ENCODE data around the gene PRSS36.
"Not testable (repeated sequence)": the region's sequence is repeated elsewhere in the genome, so short reads cannot be mapped to it uniquely, and the experiment has no call there.

PRSS36 gene

GRCh38 chr16:31149894-31150890 is at the start of gene PRSS36:
Gene PRSS36, minus strand, starts transcription at chr16:31150066. Its CDS starts 31 bp downstream, at chr16:31150035.
- Histone ChIP-seq H3K9ac (ENCODE audit: low read length in 5 of 5) (peak within 1 kb of the TSS in 2 of 5 donors; percentile 23 to 39), H3K36me3 (ENCODE audit: control insufficient read depth in 5 of 5, insufficient read depth in 5 of 5, low read length in 5 of 5) (no peaks in the 10 kb centered on the region), H3K9me3 (ENCODE audit: control insufficient read depth in 5 of 5, low read length in 5 of 5) (no peaks in the 10 kb centered on the region), H3K4me3 (ENCODE audit: low read depth in 1 of 5, low read length in 5 of 5) (peak within 1 kb of the TSS in 2 of 5 donors; percentile 5 to 18), H3K4me1 (ENCODE audit: control insufficient read depth in 5 of 5, insufficient read depth in 5 of 5, low read length in 5 of 5) (peaks cover 0 to 24% (median 7%) of the 10 kb centered on the region in 5 donors), H3K27me3 (ENCODE audit: control insufficient read depth in 5 of 5, insufficient read depth in 4 of 5, low read length in 5 of 5) (peaks cover 7 to 25% (median 17%) of the 10 kb centered on the region in 5 donors), H3K27ac (ENCODE audit: low read depth, low read length) (no peak within 1 kb of the TSS)

- Histone ChIP-seq H3K9ac (ENCODE audit: low read length in 5 of 5) (no peak overlapping the region), H3K36me3 (ENCODE audit: control insufficient read depth in 5 of 5, insufficient read depth in 5 of 5, low read length in 5 of 5) (peaks cover 7 to 39% (median 33%) of the 10 kb centered on the region in 5 donors), H3K27me3 (ENCODE audit: control insufficient read depth in 5 of 5, insufficient read depth in 4 of 5, low read length in 5 of 5) (peaks cover 0 to 3% (median 0%) of the 10 kb centered on the region in 5 donors), H3K9me3 (ENCODE audit: control insufficient read depth in 5 of 5, low read length in 5 of 5) (no peaks in the 10 kb centered on the region), H3K4me3 (ENCODE audit: low read depth in 1 of 5, low read length in 5 of 5) (no peak overlapping the region), H3K4me1 (ENCODE audit: control insufficient read depth in 5 of 5, insufficient read depth in 5 of 5, low read length in 5 of 5) (peaks cover 0 to 38% (median 36%) of the 10 kb centered on the region in 5 donors), H3K27ac (ENCODE audit: low read depth, low read length) (no peak overlapping the region)
Observed at GRCh38 chr16:31199430-31200041, 49.7 kb upstream of the PRSS36 start.

- Histone ChIP-seq H3K36me3 (ENCODE audit: control insufficient read depth in 5 of 5, insufficient read depth in 5 of 5, low read length in 5 of 5) (peaks cover 8 to 51% (median 41%) of the 10 kb centered on the region in 5 donors), H3K27ac (ENCODE audit: low read depth, low read length) (no peak overlapping the region), H3K4me1 (ENCODE audit: control insufficient read depth in 5 of 5, insufficient read depth in 5 of 5, low read length in 5 of 5) (peaks cover 0 to 36% (median 31%) of the 10 kb centered on the region in 5 donors)
Observed at GRCh38 chr16:31198207-31198882, 48.5 kb upstream of the PRSS36 start.

GRCh38 chr16:31196324-31197088 is 46.6 kb upstream of the PRSS36 start:
- Histone ChIP-seq H3K9ac (ENCODE audit: low read length in 5 of 5) (no peak overlapping the region), H3K27ac (ENCODE audit: low read depth, low read length) (no peak overlapping the region), H3K4me1 (ENCODE audit: control insufficient read depth in 5 of 5, insufficient read depth in 5 of 5, low read length in 5 of 5) (peaks cover 0 to 18% (median 14%) of the 10 kb centered on the region in 5 donors), H3K4me3 (ENCODE audit: low read depth in 1 of 5, low read length in 5 of 5) (no peak overlapping the region), H3K27me3 (ENCODE audit: control insufficient read depth in 5 of 5, insufficient read depth in 4 of 5, low read length in 5 of 5) (peaks cover 0 to 3% (median 0%) of the 10 kb centered on the region in 5 donors), H3K9me3 (ENCODE audit: control insufficient read depth in 5 of 5, low read length in 5 of 5) (no peaks in the 10 kb centered on the region), H3K36me3 (ENCODE audit: control insufficient read depth in 5 of 5, insufficient read depth in 5 of 5, low read length in 5 of 5) (peaks cover 20 to 70% (median 59%) of the 10 kb centered on the region in 5 donors)

More at GRCh38 chr16:31198207-31198882, 48.5 kb upstream of the PRSS36 start:
- Histone ChIP-seq H3K9ac (ENCODE audit: low read length in 5 of 5) (peak overlapping the region in 1 of 5 donors; percentile 9), H3K9me3 (ENCODE audit: control insufficient read depth in 5 of 5, low read length in 5 of 5) (no peaks in the 10 kb centered on the region), H3K4me3 (ENCODE audit: low read depth in 1 of 5, low read length in 5 of 5) (no peak overlapping the region), H3K27me3 (ENCODE audit: control insufficient read depth in 5 of 5, insufficient read depth in 4 of 5, low read length in 5 of 5) (peaks cover 0 to 3% (median 0%) of the 10 kb centered on the region in 5 donors)

GRCh38 chr16:31195861-31196260 is 46.0 kb upstream of the PRSS36 start:
- not testable (repeated sequence) for H3K9me3 ChIP-seq (ENCODE audit: control insufficient read depth in 5 of 5, low read length in 5 of 5); H3K9ac ChIP-seq (ENCODE audit: low read length in 5 of 5); H3K27ac ChIP-seq (ENCODE audit: low read depth, low read length); H3K27me3 ChIP-seq (ENCODE audit: control insufficient read depth in 5 of 5, insufficient read depth in 4 of 5, low read length in 5 of 5); H3K4me3 ChIP-seq (ENCODE audit: low read depth in 1 of 5, low read length in 5 of 5)
- Histone ChIP-seq H3K4me1 (ENCODE audit: control insufficient read depth in 5 of 5, insufficient read depth in 5 of 5, low read length in 5 of 5) (peaks cover 0 to 12% (median 7%) of the 10 kb centered on the region in 5 donors), H3K36me3 (ENCODE audit: control insufficient read depth in 5 of 5, insufficient read depth in 5 of 5, low read length in 5 of 5) (peaks cover 25 to 76% (median 66%) of the 10 kb centered on the region in 5 donors)

DNA sequence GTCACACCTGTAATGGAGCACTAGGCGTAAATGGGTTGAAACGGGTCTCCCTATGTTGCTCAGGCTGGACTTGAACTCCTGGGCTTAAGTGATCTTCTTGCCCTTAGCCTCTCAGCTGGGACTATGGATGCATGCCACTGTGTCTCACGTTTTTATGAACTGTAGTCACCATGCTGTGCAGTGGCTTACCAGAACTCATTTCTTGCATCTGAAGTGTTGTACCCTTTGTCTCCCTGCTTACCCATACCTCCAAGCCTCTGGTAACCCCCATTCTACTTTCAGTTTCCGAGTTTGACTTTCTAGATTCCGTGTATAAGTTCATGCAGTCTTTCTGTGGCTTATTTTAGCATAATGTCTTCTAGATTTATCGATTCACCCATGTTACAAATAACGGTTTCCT is 45.0 kb upstream of the PRSS36 start:
- H3K9me3 ChIP-seq (ENCODE audit: control insufficient read depth in 5 of 5, low read length in 5 of 5): no peaks in the 10 kb centered on the region
- no peak overlapping the region for H3K27ac ChIP-seq (ENCODE audit: low read depth, low read length)
- H3K27me3 ChIP-seq (ENCODE audit: control insufficient read depth in 5 of 5, insufficient read depth in 4 of 5, low read length in 5 of 5): no peaks in the 10 kb centered on the region
- H3K4me1 ChIP-seq (ENCODE audit: control insufficient read depth in 5 of 5, insufficient read depth in 5 of 5, low read length in 5 of 5): peaks cover 0 to 7% (median 5%) of the 10 kb centered on the region in 5 donors
- no peak overlapping the region for H3K4me3 ChIP-seq (ENCODE audit: low read depth in 1 of 5, low read length in 5 of 5)
- no peak overlapping the region for H3K9ac ChIP-seq (ENCODE audit: low read length in 5 of 5)
- peaks cover 29 to 83% (median 73%) of the 10 kb centered on the region in 5 donors for H3K36me3 ChIP-seq (ENCODE audit: control insufficient read depth in 5 of 5, insufficient read depth in 5 of 5, low read length in 5 of 5)

GRCh38 chr16:31193874-31194273 is 44.0 kb upstream of the PRSS36 start:
- Histone ChIP-seq H3K27ac (ENCODE audit: low read depth, low read length) (no peak overlapping the region), H3K9ac (ENCODE audit: low read length in 5 of 5) (no peak overlapping the region), H3K9me3 (ENCODE audit: control insufficient read depth in 5 of 5, low read length in 5 of 5) (no peaks in the 10 kb centered on the region), H3K36me3 (ENCODE audit: control insufficient read depth in 5 of 5, insufficient read depth in 5 of 5, low read length in 5 of 5) (peaks cover 39 to 87% (median 76%) of the 10 kb centered on the region in 5 donors), H3K27me3 (ENCODE audit: control insufficient read depth in 5 of 5, insufficient read depth in 4 of 5, low read length in 5 of 5) (no peaks in the 10 kb centered on the region), H3K4me1 (ENCODE audit: control insufficient read depth in 5 of 5, insufficient read depth in 5 of 5, low read length in 5 of 5) (peaks cover 0 to 7% (median 5%) of the 10 kb centered on the region in 5 donors), H3K4me3 (ENCODE audit: low read depth in 1 of 5, low read length in 5 of 5) (no peak overlapping the region)

GRCh38 chr16:31192856-31193642 is 43.2 kb upstream of the PRSS36 start:
- Histone ChIP-seq H3K9ac (ENCODE audit: low read length in 5 of 5) (no peak overlapping the region), H3K36me3 (ENCODE audit: control insufficient read depth in 5 of 5, insufficient read depth in 5 of 5, low read length in 5 of 5) (peaks cover 44 to 94% (median 83%) of the 10 kb centered on the region in 5 donors), H3K27me3 (ENCODE audit: control insufficient read depth in 5 of 5, insufficient read depth in 4 of 5, low read length in 5 of 5) (no peaks in the 10 kb centered on the region), H3K27ac (ENCODE audit: low read depth, low read length) (no peak overlapping the region), H3K4me3 (ENCODE audit: low read depth in 1 of 5, low read length in 5 of 5) (no peak overlapping the region), H3K9me3 (ENCODE audit: control insufficient read depth in 5 of 5, low read length in 5 of 5) (no peaks in the 10 kb centered on the region), H3K4me1 (ENCODE audit: control insufficient read depth in 5 of 5, insufficient read depth in 5 of 5, low read length in 5 of 5) (peaks cover 0 to under 1% (median 0%) of the 10 kb centered on the region in 5 donors)

All from subcutaneous abdominal adipose tissue (tissue), 5 donors.